Endothelial cell of umbilical vein (primary cell): ENCODE results near the gene TM9SF2. TPM values are rescaled to one million over a fixed set of nuclear protein-coding genes. Genes with fewer than 3 reads are reported as not detected.

ENCODE experiments used
- BruUV-seq: library from RNA; stranded (reverse); fragments of 400-500 nt; replicated peaks from 2 replicates; lab custom pipeline; 2021; lab: Mats Ljungman, UMichigan
- CTCF ChIA-PET: fragments of 300-600, 350-600 bp; sonication (Branson Sonifier 250); formaldehyde crosslinking; loops from one replicate; lab custom pipeline; 2021; ENCODE audit warnings: antibody characterized with exemption, inconsistent platforms; lab: Charles Lee
- POLR2A ChIA-PET: fragments of 300-600, 350-600 bp; sonication (Branson Sonifier 250); formaldehyde crosslinking; loops from one replicate; lab custom pipeline; 2021; ENCODE audit warnings: antibody characterized with exemption, inconsistent platforms; lab: Charles Lee
- DNase-seq: peaks from one replicate; pipeline ENCODE4 v3.0.0-alpha.2; 2011; ENCODE audit warnings: low read depth, low spot score
- FAIRE-seq: peaks from 2 replicates; lab custom pipeline; 2011; peaks lifted over from hg19 to GRCh38; lab: Jason Lieb, UNC
- H2AFZ ChIP-seq: 2 replicates; pipeline ENCODE4 v1.6.0; 2012; ENCODE audit warnings: low read depth, low read length, control low read depth, inconsistent platforms
- H3K27ac ChIP-seq: 2 replicates; pipeline ENCODE4 v1.5.1; 2011; ENCODE audit warnings: low read depth, mild to moderate bottlenecking, control low read depth, low read length, moderate library complexity; ENCODE audit not compliant: insufficient read depth
- H3K27me3 ChIP-seq, 2 experiments: 2 replicates each; pipeline versions ENCODE4 v1.6.0 to v1.6.1; 2011; ENCODE audit warnings: low read length in 2 of 2, mixed read lengths in 1 of 2; ENCODE audit not compliant: control insufficient read depth in 2 of 2, insufficient read depth in 2 of 2
- H3K36me3 ChIP-seq, 2 experiments: 2 replicates in 1 of 2; 3 replicates in 1 of 2; pipeline ENCODE4 v1.5.1; 2011; ENCODE audit warnings: low read length in 2 of 2, mild to moderate bottlenecking in 1 of 2, moderate library complexity in 1 of 2; ENCODE audit not compliant: control insufficient read depth in 2 of 2, insufficient read depth in 2 of 2; ENCODE audit errors: extremely low read depth in 1 of 2
- H3K4me1 ChIP-seq: 3 replicates; pipeline ENCODE4 v1.5.1; 2011; ENCODE audit warnings: mild to moderate bottlenecking, low read length; ENCODE audit not compliant: control insufficient read depth, insufficient read depth; ENCODE audit errors: extremely low read depth
- H3K4me2 ChIP-seq: 2 replicates; pipeline ENCODE4 v1.6.1; 2011; ENCODE audit warnings: low read length, control low read depth, mixed read lengths; ENCODE audit not compliant: insufficient read depth
- H3K4me3 ChIP-seq, 3 experiments: fragments of 200-600 bp in 1 of 3; sonication (generic), shearing (Covaris generic) in 1 of 3; replicated peaks in 1 of 3; 2 replicates each; pipeline ENCODE4 v1.5.1; 2011 to 2016; ENCODE audit warnings: control low read depth in 3 of 3, low read length in 3 of 3, mild to moderate bottlenecking in 2 of 3, inconsistent platforms in 1 of 3, low read depth in 1 of 3, moderate library complexity in 1 of 3; ENCODE audit not compliant: insufficient read depth in 1 of 3
- H3K79me2 ChIP-seq: 2 replicates; pipeline ENCODE4 v1.6.0; 2012; ENCODE audit warnings: low read length, inconsistent platforms; ENCODE audit not compliant: control insufficient read depth, insufficient read depth
- H3K9ac ChIP-seq: replicated peaks from 2 replicates; pipeline ENCODE3; 2011; ENCODE audit warnings: low read length, control low read depth; ENCODE audit not compliant: insufficient read depth; ENCODE audit errors: extremely low read depth
- H3K9me1 ChIP-seq: replicated peaks from 3 replicates; pipeline ENCODE4 v1.6.0; 2011; ENCODE audit warnings: mild to moderate bottlenecking, low read length; ENCODE audit not compliant: control insufficient read depth, insufficient read depth; ENCODE audit errors: extremely low read depth
- H3K9me3 ChIP-seq: replicated peaks from 2 replicates; pipeline ENCODE4 v1.5.1; 2012; ENCODE audit warnings: low read length, inconsistent platforms; ENCODE audit not compliant: control insufficient read depth, insufficient read depth
- H4K20me1 ChIP-seq: replicated peaks from 2 replicates; pipeline ENCODE3; 2011; ENCODE audit warnings: mild to moderate bottlenecking, low read length; ENCODE audit not compliant: control insufficient read depth, insufficient read depth; ENCODE audit errors: extremely low read depth
- EZH2 ChIP-seq: IDR thresholded peaks from 2 replicates; pipeline ENCODE4 v1.6.1; 2012; ENCODE audit warnings: borderline replicate concordance, low read depth, mild to moderate bottlenecking, moderate library complexity, low read length, inconsistent platforms; ENCODE audit not compliant: severe bottlenecking
- FOS ChIP-seq: IDR thresholded peaks from 2 replicates; pipeline ENCODE4 v1.6.1; 2011; ENCODE audit warnings: mild to moderate bottlenecking, low read length, moderate library complexity, borderline replicate concordance; ENCODE audit not compliant: insufficient read depth
- GATA2 ChIP-seq: IDR thresholded peaks from 2 replicates; pipeline ENCODE4 v1.7.0; 2011; ENCODE audit warnings: low read depth, mild to moderate bottlenecking, moderate library complexity, mixed read lengths, low read length; ENCODE audit not compliant: insufficient read length, insufficient read depth
- JUN ChIP-seq: IDR thresholded peaks from 2 replicates; pipeline ENCODE4 v1.6.1; 2011; ENCODE audit warnings: borderline replicate concordance, low read depth; ENCODE audit not compliant: insufficient read length, insufficient read depth
- MYC ChIP-seq: IDR thresholded peaks from one replicate; pipeline ENCODE4 v1.6.1; 2011; ENCODE audit warnings: mild to moderate bottlenecking, low read depth, low read length
- POLR2A ChIP-seq: IDR thresholded peaks from 2 replicates; pipeline ENCODE4 v1.6.1; 2012; ENCODE audit warnings: low read depth, mild to moderate bottlenecking, control low read depth, low read length
- POLR2AphosphoS5 ChIP-seq: IDR thresholded peaks from 2 replicates; pipeline ENCODE4 v1.6.1; 2012; ENCODE audit warnings: low read depth, mild to moderate bottlenecking, control low read depth, low read length, moderate library complexity; ENCODE audit not compliant: insufficient read depth
- dilution Hi-C: fragments of 300-500 bp; cut with MboI; formaldehyde crosslinking; loops from one replicate; pipeline ENCODE4 v1.15.0; 2019; ENCODE audit warnings: low sequenced_read_pairs; ENCODE audit not compliant: extremely low pct_ligation_motif_present
- intact Hi-C: fragments of 100-400 bp; cut with micrococcal nuclease; formaldehyde crosslinking; loops from one replicate; pipeline ENCODE4 v1.10.0; 2022
- polyA plus RNA-seq, 4 experiments: library from polyadenylated mRNA; depleted of rRNA in 3 of 4; stranded (reverse) in 3 of 4; unstranded in 1 of 4; fragments of >200 nt; gene quantifications; 2 replicates each; pipeline versions ENCODE4 v1.2.1 to v1.2.3, GENCODE V29; 2011 to 2012; ENCODE audit warnings: missing spikeins in 1 of 4
- total RNA-seq: library from RNA; stranded (reverse); gene quantifications from 2 replicates; pipeline ENCODE4 v1.2.3, GENCODE V29; 2021
- TF ChIP-seq, protein P1 (sequence below), 2 donors: IDR thresholded peaks; 1 replicate in 1 of 2; 2 replicates in 1 of 2; pipeline ENCODE4 v1.5.1; 2011; ENCODE audit warnings: low read length in 2 of 2, mild to moderate bottlenecking in 2 of 2, moderate library complexity in 2 of 2, control low read depth in 1 of 2, inconsistent platforms in 1 of 2, low read depth in 1 of 2; ENCODE audit not compliant: insufficient read depth in 1 of 2; ENCODE audit errors: extremely low read depth in 1 of 2
- TF ChIP-seq, protein P2 (sequence below): IDR thresholded peaks from 2 replicates; pipeline ENCODE4 v1.6.1; 2011; ENCODE audit not compliant: insufficient read depth, insufficient read length

The TM9SF2 gene
- total and polyA plus RNA-seq, 2 donors (not counting 3 experiments of a cell fraction or from before 2014, with no cell fraction given): 76.0 to 90.0 TPM

DNA sequence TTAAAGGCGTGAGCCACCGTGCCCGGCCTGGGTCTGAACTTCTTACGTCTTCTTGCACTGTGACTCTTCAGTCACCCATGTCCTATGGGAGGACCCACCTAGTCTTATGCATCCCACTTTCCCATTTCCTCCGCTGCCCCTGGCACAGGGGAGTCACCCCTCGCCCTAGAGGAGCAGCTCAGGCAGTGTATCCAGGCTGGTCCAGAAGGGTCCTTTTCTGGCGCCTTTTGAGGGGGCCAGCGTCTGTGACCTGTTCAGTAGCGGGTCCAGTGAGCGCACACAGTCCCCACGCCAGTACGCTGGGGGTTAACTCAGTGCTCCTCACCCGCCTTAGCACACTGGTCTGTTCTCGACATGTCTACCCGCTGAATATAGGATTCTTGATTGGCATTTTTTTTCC, 107.1 kb downstream of the TM9SF2 start:
- Histone ChIP-seq H3K4me1 (peaks cover 9% of the 10 kb centered on the region), H3K4me3 (no peak overlapping the region), H3K9me3 (no peaks in the 10 kb centered on the region), H3K9ac (no peak overlapping the region), H3K79me2 (no peaks in the 10 kb centered on the region), H3K27ac (no peak overlapping the region), H3K4me2 (no peak overlapping the region), H4K20me1 (no peaks in the 10 kb centered on the region), H3K9me1 (no peaks in the 10 kb centered on the region), H3K36me3 (no peaks in the 10 kb centered on the region), H2AFZ (no peak overlapping the region), H3K27me3 (no peaks in the 10 kb centered on the region)
- CTCF ChIA-PET: interaction anchor here (0.7 kb wide), 1 partner anchor 1911 kb away, joined by 5 read pairs; no protein-coding TSS in a partner anchor
- intact Hi-C loops: no loop called here
- TF ChIP-seq, protein P1, sequence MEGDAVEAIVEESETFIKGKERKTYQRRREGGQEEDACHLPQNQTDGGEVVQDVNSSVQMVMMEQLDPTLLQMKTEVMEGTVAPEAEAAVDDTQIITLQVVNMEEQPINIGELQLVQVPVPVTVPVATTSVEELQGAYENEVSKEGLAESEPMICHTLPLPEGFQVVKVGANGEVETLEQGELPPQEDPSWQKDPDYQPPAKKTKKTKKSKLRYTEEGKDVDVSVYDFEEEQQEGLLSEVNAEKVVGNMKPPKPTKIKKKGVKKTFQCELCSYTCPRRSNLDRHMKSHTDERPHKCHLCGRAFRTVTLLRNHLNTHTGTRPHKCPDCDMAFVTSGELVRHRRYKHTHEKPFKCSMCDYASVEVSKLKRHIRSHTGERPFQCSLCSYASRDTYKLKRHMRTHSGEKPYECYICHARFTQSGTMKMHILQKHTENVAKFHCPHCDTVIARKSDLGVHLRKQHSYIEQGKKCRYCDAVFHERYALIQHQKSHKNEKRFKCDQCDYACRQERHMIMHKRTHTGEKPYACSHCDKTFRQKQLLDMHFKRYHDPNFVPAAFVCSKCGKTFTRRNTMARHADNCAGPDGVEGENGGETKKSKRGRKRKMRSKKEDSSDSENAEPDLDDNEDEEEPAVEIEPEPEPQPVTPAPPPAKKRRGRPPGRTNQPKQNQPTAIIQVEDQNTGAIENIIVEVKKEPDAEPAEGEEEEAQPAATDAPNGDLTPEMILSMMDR (IDR thresholded peaks at IDR 0.05; ENCODE audit: extremely low read depth in 1 of 2, insufficient read depth in 1 of 2, low read depth in 1 of 2, low read length in 2 of 2): no peak
- no peak for TF ChIP-seq EZH2
- TF ChIP-seq FOS: no peak
- no peak for TF ChIP-seq MYC
- no peak for TF ChIP-seq GATA2
- no peak for TF ChIP-seq POLR2AphosphoS5
- TF ChIP-seq JUN: no peak
- TF ChIP-seq POLR2A: no peak
- TF ChIP-seq, protein P2, sequence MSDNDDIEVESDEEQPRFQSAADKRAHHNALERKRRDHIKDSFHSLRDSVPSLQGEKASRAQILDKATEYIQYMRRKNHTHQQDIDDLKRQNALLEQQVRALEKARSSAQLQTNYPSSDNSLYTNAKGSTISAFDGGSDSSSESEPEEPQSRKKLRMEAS: no peak
- DNase-seq: no peak
- POLR2A ChIA-PET: no interaction called here
- dilution Hi-C loops: no loop called here
- no TSS peak for BruUV-seq
- FAIRE-seq: peak; percentile 38
